Subcutaneous adipose tissue (tissue), 4 donors: Measurements from ENCODE around the gene DAD1. TPM values are rescaled to one million over a fixed set of nuclear protein-coding genes. Genes with fewer than 3 reads are reported as not detected.

Experiments
- total RNA-seq, 4 donors: library from RNA; depleted of rRNA; stranded (reverse); fragments of >200 nt; gene quantifications; one replicate each; pipeline ENCODE4 v1.1.0, GENCODE V29; 2016
- TF ChIP-seq, protein P1 (sequence below): fragments of 450-650 bp; IDR thresholded peaks from one replicate; pipeline ENCODE4 v1.5.1; 2016; ENCODE audit warnings: low read depth, mild to moderate bottlenecking, control low read depth, antibody characterized with exemption, moderate library complexity

DAD1 gene
- total RNA-seq, 4 donors from 2014 or later, result 114 to 356 (median 179) TPM

DNA sequence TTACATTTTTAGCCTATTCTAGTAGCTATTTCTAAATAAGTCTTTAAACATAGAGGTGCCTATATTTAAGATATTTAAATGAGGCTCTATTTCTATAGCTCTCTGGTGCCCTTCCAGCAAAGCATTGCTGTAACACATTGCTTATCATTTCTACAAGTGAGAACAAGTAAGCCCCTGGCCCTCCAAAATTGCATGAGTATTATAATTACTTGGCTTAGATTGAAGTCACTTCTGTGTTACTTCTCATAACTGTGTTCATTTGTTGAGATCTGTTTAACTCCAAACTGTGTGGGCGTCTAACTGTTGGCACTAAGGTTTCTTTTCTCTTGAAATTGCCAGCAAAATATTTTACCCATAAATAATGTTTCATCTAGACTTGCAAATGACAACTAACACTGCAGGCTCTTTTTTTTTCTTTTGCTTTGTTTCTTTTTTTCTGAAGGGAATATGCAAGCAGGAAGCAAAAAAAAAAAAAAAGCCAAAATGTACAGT is 66.5 kb downstream of the DAD1 start:
- TF ChIP-seq, protein P1, sequence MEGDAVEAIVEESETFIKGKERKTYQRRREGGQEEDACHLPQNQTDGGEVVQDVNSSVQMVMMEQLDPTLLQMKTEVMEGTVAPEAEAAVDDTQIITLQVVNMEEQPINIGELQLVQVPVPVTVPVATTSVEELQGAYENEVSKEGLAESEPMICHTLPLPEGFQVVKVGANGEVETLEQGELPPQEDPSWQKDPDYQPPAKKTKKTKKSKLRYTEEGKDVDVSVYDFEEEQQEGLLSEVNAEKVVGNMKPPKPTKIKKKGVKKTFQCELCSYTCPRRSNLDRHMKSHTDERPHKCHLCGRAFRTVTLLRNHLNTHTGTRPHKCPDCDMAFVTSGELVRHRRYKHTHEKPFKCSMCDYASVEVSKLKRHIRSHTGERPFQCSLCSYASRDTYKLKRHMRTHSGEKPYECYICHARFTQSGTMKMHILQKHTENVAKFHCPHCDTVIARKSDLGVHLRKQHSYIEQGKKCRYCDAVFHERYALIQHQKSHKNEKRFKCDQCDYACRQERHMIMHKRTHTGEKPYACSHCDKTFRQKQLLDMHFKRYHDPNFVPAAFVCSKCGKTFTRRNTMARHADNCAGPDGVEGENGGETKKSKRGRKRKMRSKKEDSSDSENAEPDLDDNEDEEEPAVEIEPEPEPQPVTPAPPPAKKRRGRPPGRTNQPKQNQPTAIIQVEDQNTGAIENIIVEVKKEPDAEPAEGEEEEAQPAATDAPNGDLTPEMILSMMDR, result no peak

DNA sequence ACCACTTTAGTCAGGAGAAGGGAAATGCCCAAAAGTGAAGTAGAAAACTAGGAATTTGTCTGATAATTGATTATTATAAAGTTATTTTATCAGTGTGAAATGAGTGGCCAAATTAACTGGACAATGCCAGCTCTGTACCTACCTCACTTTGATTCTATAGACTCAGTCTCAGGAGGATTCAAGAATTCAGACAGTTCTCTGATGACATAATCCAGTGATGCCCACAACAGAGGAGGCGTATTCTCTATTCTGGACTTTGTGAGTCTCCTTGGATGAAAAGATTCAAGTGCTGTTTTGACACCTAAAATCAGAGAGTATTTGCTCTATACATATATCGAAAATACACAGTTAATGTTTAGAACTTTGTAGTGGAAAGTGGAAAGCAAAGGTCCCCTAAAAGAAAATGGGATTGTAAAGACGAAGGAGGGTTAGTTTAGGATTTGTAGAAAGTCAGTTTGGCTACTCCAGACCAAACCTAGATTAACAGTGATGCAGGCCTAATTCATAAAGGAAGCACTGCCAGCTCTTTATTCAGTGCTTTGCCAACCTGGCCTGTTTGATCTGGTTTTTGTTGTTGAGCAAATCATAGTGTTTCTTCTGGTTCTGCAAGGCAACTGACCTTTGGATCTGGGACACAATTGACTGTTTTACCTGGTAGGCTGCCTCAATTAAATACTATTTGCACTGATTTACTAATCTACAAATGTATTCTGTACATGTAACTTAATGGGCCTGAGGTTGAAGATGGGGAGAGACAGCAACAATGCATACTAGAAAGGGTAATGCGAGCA is 67.4 kb downstream of the DAD1 start:
- TF ChIP-seq, protein P1, result no peak

DNA sequence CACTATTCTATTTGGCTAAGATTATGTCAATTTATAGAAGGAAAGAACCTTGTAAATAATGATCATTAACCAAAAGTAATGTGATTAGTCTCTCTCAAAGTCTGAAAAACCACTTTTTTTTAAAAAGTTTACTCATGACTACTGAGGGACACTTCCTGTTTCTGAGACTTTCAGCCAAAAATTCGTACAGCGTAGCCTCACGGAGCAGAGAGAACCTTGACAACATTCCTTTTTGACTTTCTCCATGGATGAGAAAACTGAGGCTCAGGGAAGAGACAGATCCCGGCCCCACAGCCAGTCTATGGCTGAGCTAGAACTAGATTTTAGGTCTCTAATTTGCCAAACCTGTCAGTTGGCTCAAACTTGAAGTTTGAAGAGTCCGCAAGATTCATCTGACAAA is 68.2 kb downstream of the DAD1 start:
- TF ChIP-seq, protein P1, result no peak

DNA sequence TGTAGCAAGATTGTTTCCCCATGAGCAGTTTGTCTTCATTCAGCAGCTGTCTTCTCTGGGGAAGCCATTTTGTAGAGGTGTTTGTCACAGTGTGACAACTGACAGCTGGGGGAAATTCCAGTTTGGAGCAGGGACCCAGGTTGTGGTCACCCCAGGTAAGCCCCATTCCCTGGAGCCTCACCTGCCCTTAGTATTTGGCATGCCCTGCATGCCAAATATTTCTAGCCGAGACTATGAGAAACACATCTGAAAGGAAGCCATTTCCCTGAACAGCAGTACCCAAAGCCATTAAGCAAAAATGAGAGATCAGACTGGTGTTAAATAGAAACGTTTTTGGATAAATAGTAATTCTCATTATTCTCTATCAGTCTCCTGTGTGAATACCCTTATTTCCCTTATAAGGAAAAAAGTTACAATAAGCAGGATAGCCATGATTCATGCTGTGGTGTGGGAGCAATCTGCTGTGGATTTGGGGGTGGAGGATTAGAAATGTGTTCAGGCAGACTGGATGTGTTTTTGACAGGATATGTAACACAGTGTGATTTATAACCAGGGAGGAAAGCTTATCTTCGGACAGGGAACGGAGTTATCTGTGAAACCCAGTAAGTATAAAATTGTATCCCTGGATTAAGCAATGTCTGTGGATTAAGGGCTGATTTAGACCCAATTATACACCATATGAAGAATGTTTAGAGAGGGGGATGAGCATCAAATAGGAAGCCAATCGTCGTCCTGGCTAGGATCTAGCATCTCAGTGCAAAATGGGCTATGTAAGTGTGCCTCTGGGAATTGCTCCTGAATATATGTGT is 68.9 kb downstream of the DAD1 start:
- TF ChIP-seq, protein P1, result no peak

DNA sequence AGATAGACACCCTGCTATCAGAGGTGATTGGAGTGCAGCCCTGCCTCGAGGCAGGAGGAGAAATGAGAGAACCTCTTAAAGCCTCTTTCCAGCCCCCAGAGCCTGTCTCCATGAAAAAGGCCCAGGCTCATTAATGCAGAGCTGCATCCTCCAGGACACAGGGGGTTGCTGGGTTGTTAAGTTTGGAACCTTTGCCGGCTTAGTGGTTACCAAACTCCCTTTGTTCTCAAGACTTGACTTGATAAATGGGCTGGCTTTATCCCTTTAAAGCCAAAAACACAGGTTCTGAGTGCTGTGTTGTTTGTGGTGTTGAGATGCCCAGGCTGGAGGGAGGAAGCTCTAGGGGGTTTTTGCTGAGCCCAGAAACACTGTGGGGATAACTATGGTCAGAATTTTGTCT is 71.0 kb downstream of the DAD1 start:
- TF ChIP-seq, protein P1, result no peak

DNA sequence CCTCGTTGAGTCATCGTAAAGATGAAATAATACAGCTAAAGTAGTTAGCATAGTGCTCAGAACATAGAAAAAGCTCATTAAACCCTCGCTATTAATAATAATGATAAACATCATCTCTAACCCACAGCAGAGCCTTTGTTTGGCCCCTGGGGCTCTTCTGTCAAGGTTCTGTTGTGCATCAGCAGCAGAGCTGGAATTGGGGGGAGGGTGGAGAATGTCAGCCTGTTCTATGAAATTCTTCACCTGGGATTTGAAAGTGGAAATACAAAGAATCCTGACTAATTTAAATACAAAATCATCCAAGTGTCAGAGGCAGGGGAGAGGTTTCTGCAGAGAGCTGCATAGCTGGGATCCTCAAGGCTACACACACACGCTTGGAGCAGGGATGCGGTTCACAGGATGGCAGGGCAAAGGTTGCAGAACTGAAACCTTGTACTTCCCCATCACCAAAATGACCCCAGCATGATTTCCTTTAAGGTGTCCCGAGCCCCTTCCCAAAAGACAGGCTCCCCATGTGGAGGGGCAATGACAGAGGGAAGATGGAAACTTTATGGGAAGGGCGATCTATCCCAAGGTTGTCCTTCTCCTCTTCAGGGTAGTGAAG is 71.8 kb downstream of the DAD1 start:
- TF ChIP-seq, protein P1, result no peak

DNA sequence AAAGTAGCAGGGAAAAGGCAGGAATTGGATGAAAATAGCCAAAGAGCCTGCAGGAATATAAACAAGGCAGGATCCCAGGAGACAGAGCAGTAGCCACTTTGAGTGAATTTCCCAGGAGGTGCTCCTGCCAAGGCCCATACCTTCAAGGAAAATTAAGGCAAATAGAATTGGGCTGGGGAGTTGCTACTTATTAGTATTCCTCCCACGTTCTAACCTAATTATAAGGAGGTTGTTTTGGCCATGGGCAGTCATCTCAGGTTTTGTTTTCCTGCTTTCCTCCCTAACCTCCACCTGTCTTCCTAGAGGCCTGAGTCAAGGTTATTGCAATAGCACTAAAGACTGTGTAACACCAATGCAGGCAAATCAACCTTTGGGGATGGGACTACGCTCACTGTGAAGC is 73.1 kb downstream of the DAD1 start:
- TF ChIP-seq, protein P1, result no peak
